Activated naive CD4-positive, alpha-beta T cell treated with anti-CD3 and anti-CD28 coated beads, Interleukin-2, amount 10 ng/mL, durations not matched to agents 7 days and 5 days (primary cell): Measurements from ENCODE around the gene C1orf116.

ENCODE experiments used
- CTCF ChIA-PET: fragments of 350-600 bp; sonication (Branson Sonifier 250); formaldehyde crosslinking; loops from one replicate; lab custom pipeline; 2021; ENCODE audit warnings: antibody characterized with exemption; lab: Charles Lee
- DNase-seq: peaks from one replicate; pipeline ENCODE4 v3.0.0-alpha.2; 2020
- H3K27ac Mint-ChIP-seq: one replicate; pipeline ENCODE4 v1.8.0; 2021; ENCODE audit warnings: mild to moderate bottlenecking, moderate library complexity, mixed read lengths
- H3K27me3 Mint-ChIP-seq: one replicate; pipeline ENCODE4 v1.8.0; 2021; ENCODE audit warnings: mild to moderate bottlenecking, mixed read lengths
- H3K36me3 Mint-ChIP-seq: one replicate; pipeline ENCODE4 v1.8.0; 2021; ENCODE audit warnings: mixed read lengths
- H3K4me1 Mint-ChIP-seq: one replicate; pipeline ENCODE4 v1.8.0; 2021; ENCODE audit warnings: mixed read lengths
- H3K4me3 Mint-ChIP-seq: one replicate; pipeline ENCODE4 v1.8.0; 2021; ENCODE audit warnings: mild to moderate bottlenecking, moderate library complexity, mixed read lengths
- H3K9me3 Mint-ChIP-seq: one replicate; pipeline ENCODE4 v1.8.0; 2021; ENCODE audit warnings: mixed read lengths

Gene C1orf116

GRCh38 chr1:206974140-206974539 is 58.4 kb downstream of the C1orf116 start:
- CTCF ChIA-PET = interaction anchor here (0.9 to 6.2 kb wide), 7 partner anchors 8 to 248 kb away, joined by 4 to 45 read pairs (median 6); no protein-coding TSS in a partner anchor
- no peaks in the 10 kb centered on the region for H3K36me3 Mint-ChIP-seq
- H3K27ac Mint-ChIP-seq = no peak overlapping the region
- H3K4me1 Mint-ChIP-seq = peaks cover under 1% of the 10 kb centered on the region
- no peaks in the 10 kb centered on the region for H3K9me3 Mint-ChIP-seq
- DNase-seq = no peak
- H3K4me3 Mint-ChIP-seq = no peak overlapping the region
- H3K27me3 Mint-ChIP-seq = peaks cover 51% of the 10 kb centered on the region

GRCh38 chr1:206972728-206973127 is 59.8 kb downstream of the C1orf116 start:
- CTCF ChIA-PET = interaction anchor here (0.8 to 6.2 kb wide), 9 partner anchors 9 to 238 kb away, joined by 3 to 45 read pairs (median 4); no protein-coding TSS in a partner anchor
- H3K27ac Mint-ChIP-seq = no peak overlapping the region
- H3K4me3 Mint-ChIP-seq = no peak overlapping the region
- peaks cover 51% of the 10 kb centered on the region for H3K27me3 Mint-ChIP-seq
- peaks cover 14% of the 10 kb centered on the region for H3K4me1 Mint-ChIP-seq
- DNase-seq = no peak
- no peaks in the 10 kb centered on the region for H3K36me3 Mint-ChIP-seq
- no peaks in the 10 kb centered on the region for H3K9me3 Mint-ChIP-seq

GRCh38 chr1:206971029-206971655 is 61.4 kb downstream of the C1orf116 start:
- DNase-seq = no peak
- Mint-ChIP-seq H3K9me3 (no peaks in the 10 kb centered on the region), H3K4me3 (no peak overlapping the region), H3K27me3 (peaks cover 37% of the 10 kb centered on the region), H3K36me3 (no peaks in the 10 kb centered on the region), H3K27ac (no peak overlapping the region), H3K4me1 (peaks cover 27% of the 10 kb centered on the region)
- CTCF ChIA-PET = interaction anchor here (6.2 kb wide), 1 partner anchor 11 kb away, joined by 45 read pairs; no protein-coding TSS in a partner anchor

GRCh38 chr1:206970446-206970845 is 62.1 kb downstream of the C1orf116 start, which contains the start of gene FCAMR:
TSS of gene FCAMR (minus strand) at chr1:206970460. CDS start at chr1:206970125, 335 bp downstream.
- Mint-ChIP-seq H3K9me3 (no peaks in the 10 kb centered on the region), H3K4me1 (peaks cover 34% of the 10 kb centered on the region), H3K27ac (no peak within 1 kb of the TSS), H3K36me3 (no peaks in the 10 kb centered on the region), H3K4me3 (no peak within 1 kb of the TSS), H3K27me3 (peaks cover 37% of the 10 kb centered on the region)
- CTCF ChIA-PET = interaction anchor here (0.6 to 6.2 kb wide), 2 partner anchors 12 to 36 kb away, joined by 4 to 45 read pairs; no protein-coding TSS in a partner anchor
- DNase-seq = no peak

GRCh38 chr1:206969090-206969489 is 63.5 kb downstream of the C1orf116 start:
- DNase-seq = no peak
- Mint-ChIP-seq H3K9me3 (no peaks in the 10 kb centered on the region), H3K4me1 (peaks cover 38% of the 10 kb centered on the region), H3K27ac (no peak overlapping the region), H3K36me3 (no peaks in the 10 kb centered on the region), H3K27me3 (peaks cover 33% of the 10 kb centered on the region), H3K4me3 (no peak overlapping the region)
- CTCF ChIA-PET = interaction anchor here (1.3 to 6.2 kb wide), 3 partner anchors 13 to 42 kb away, joined by 4 to 45 read pairs (median 9); no protein-coding TSS in a partner anchor
